ENCODE data around the gene GADL1. TPM values are rescaled to one million over a fixed set of nuclear protein-coding genes. Genes with fewer than 3 reads are reported as not detected.

The GADL1 gene
- total RNA-seq, 1 experiment from 2014 or later = 0.09 TPM

DNA sequence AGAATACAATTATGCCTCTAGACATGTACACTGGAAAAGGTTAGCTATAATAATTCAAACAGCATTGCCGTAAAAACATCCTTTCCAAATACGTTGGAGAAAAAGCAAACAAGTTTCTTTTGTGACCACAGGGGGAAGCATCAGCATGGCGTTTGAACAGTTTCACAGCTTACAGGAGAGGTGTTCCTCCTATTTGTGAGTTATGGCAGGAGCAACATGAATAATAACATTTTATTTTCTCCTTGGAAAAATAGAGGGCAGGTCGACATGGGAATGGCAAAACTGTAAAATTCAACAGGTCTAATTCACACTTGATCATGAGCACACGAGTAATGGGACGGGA is 39.7 kb upstream of the GADL1 start:
- Histone ChIP-seq H3K9ac (ENCODE audit: extremely low read depth, insufficient read length, low read length) (no peak overlapping the region), H4K5ac (ENCODE audit: insufficient read length, low read depth, low read length) (no peak overlapping the region), H2BK15ac (ENCODE audit: low read depth, low read length) (no peak overlapping the region), H3T11ph (ENCODE audit: low read length) (no peak overlapping the region), H2AFZ (ENCODE audit: low read length) (no peak overlapping the region), H3K23me2 (ENCODE audit: insufficient read length, low read depth, low read length, poor library complexity, severe bottlenecking) (no peaks in the 10 kb centered on the region), H3K4me1 (ENCODE audit: insufficient read depth, low read length) (no peaks in the 10 kb centered on the region), H3K79me1 (ENCODE audit: insufficient read depth, low read depth, low read length, poor library complexity, severe bottlenecking) (no peaks in the 10 kb centered on the region), H2BK5ac (ENCODE audit: insufficient read length, low read length) (no peak overlapping the region), H3K56ac (ENCODE audit: insufficient read length, low read depth, low read length) (no peak overlapping the region), H3K4ac (ENCODE audit: low read depth, low read length) (no peak overlapping the region), H2BK20ac (ENCODE audit: low read depth, low read length, poor library complexity, severe bottlenecking) (no peak overlapping the region), H3K14ac (ENCODE audit: insufficient read depth, low read length) (no peak overlapping the region), H4K20me1 (ENCODE audit: control insufficient read depth, insufficient read depth, insufficient read length) (no peaks in the 10 kb centered on the region), H2BK12ac (ENCODE audit: insufficient read length, low read depth, low read length) (no peak overlapping the region), H3K18ac (ENCODE audit: insufficient read length, low read depth, low read length) (no peak overlapping the region), H3K4me2 (ENCODE audit: insufficient read depth, insufficient read length, low read length) (no peak overlapping the region), H3K27ac (ENCODE audit: insufficient read length, low read depth, low read length) (no peak overlapping the region), H3K79me2 (ENCODE audit: insufficient read depth, low read length) (no peaks in the 10 kb centered on the region), H3K9me3 (ENCODE audit: control insufficient read depth, low read depth, low read length) (no peaks in the 10 kb centered on the region), H2BK120ac (ENCODE audit: low read depth, low read length, poor library complexity, severe bottlenecking) (no peak overlapping the region), H3K27me3 (ENCODE audit: insufficient read depth, low read length) (no peaks in the 10 kb centered on the region), H4K91ac (ENCODE audit: insufficient read length, low read depth, low read length) (no peak overlapping the region), H2AK5ac (ENCODE audit: insufficient read length, low read length) (no peak overlapping the region), H3K23ac (ENCODE audit: insufficient read length, low read depth, low read length) (no peak overlapping the region), H4K8ac (replicated peaks; ENCODE audit: insufficient read length, low read depth, low read length) (no peak overlapping the region)
- no peak overlapping the region for H3K4me3 Mint-ChIP-seq
- DNase-seq = no peak
- peaks cover 0 to 2% (median 0%) of the 10 kb centered on the region in 3 experiments; a peak in 1 of 7 replicates for H3K36me3 Mint-ChIP-seq (ENCODE audit: insufficient read depth in 1 of 3, low read depth in 3 of 3)
- TF ChIP-seq, protein P1, sequence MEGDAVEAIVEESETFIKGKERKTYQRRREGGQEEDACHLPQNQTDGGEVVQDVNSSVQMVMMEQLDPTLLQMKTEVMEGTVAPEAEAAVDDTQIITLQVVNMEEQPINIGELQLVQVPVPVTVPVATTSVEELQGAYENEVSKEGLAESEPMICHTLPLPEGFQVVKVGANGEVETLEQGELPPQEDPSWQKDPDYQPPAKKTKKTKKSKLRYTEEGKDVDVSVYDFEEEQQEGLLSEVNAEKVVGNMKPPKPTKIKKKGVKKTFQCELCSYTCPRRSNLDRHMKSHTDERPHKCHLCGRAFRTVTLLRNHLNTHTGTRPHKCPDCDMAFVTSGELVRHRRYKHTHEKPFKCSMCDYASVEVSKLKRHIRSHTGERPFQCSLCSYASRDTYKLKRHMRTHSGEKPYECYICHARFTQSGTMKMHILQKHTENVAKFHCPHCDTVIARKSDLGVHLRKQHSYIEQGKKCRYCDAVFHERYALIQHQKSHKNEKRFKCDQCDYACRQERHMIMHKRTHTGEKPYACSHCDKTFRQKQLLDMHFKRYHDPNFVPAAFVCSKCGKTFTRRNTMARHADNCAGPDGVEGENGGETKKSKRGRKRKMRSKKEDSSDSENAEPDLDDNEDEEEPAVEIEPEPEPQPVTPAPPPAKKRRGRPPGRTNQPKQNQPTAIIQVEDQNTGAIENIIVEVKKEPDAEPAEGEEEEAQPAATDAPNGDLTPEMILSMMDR (conservative IDR thresholded peaks at IDR 0.05) = peak; percentile 63
- no peaks in the 10 kb centered on the region for H3K27me3 Mint-ChIP-seq (ENCODE audit: low read depth)
- no peak overlapping the region for H3K27ac Mint-ChIP-seq
- no peaks in the 10 kb centered on the region for H3K4me1 Mint-ChIP-seq
- no CpG with 5 or more reads among the region's 6 CpGs for WGBS (ENCODE audit: extremely low coverage, insufficient read length, low lambda C conversion rate)
- H3K9me3 Mint-ChIP-seq = no peaks in the 10 kb centered on the region; a peak in 2 of 5 replicates

Data from H9 (cell line).